HG03571 (cell line): ENCODE measurements around the gene VIT.
"Not testable (repeated sequence)": the region's sequence is repeated elsewhere in the genome, so short reads cannot be mapped to it uniquely, and the experiment has no call there.

Source experiments
- ATAC-seq: cut with Tn5 transposase; IDR thresholded peaks from one replicate; pipeline ENCODE4 v1.9.1; 2021; ENCODE audit not compliant: unreplicated experiment

VIT gene

DNA sequence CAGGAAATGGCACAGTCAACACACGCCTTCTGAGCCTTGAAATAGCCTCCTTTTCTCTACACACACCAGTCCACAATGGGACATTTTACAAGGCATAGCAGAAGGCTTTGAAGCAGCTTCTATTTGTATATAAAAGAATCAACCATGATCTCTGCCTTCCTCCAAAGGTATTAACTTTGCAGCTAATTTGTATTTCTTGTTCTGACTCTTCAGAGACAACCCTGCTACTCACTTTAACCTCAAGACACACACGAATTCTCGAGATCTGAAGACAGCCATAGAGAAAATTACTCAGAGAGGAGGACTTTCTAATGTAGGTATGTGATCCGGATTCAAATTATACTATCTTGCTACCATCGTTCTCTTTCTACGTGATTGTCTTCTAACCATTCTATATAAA lies 104.6 kb downstream of the VIT start:
- ATAC-seq, result no peak

DNA sequence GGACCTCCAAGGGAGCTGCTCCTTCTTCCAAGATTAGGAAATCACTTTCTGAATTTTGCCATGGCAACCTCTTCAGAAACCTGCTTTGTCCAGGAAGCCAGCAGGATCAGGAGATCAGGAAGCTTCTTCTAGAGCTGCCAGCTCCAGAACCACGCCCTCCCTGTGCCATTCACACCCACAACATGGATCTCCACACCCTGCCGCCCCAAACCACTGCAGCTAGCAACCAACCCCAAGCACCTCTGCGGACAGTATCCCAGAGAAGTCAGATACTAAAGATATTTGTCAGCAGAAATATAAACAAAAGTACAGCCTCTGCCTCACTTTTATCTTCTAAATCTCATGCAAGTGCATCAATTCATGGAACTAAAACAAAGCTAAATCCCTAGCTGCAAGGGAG lies 106.4 kb downstream of the VIT start:
- ATAC-seq, result no peak

DNA sequence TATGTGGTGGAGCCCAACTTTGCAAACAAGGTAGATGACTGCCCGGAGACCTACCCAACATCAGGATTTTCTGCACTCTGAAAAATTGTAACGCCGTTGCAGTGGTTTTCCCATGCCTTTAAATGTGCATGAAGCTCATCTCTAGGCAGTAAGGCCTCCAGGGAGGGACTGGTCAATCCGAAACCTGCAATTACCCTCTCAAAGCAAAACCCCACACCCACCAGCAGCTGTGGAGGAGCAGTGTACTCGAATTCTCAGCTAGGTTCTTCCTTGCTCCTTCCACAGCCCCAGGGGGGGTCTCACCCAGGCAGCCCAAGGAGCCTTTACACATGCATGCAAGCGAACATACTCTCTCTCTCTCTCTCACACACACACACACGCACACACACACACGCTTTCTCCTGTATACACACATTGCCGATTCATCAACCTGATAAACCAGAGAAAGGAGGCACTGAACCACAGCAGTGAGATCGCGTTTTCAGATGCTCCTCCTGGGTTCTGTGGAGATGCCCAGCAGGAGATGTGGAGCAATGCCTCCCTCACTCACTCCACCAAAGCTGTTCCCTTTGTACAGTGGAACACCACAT lies 109.2 kb downstream of the VIT start:
- ATAC-seq, result no peak

DNA sequence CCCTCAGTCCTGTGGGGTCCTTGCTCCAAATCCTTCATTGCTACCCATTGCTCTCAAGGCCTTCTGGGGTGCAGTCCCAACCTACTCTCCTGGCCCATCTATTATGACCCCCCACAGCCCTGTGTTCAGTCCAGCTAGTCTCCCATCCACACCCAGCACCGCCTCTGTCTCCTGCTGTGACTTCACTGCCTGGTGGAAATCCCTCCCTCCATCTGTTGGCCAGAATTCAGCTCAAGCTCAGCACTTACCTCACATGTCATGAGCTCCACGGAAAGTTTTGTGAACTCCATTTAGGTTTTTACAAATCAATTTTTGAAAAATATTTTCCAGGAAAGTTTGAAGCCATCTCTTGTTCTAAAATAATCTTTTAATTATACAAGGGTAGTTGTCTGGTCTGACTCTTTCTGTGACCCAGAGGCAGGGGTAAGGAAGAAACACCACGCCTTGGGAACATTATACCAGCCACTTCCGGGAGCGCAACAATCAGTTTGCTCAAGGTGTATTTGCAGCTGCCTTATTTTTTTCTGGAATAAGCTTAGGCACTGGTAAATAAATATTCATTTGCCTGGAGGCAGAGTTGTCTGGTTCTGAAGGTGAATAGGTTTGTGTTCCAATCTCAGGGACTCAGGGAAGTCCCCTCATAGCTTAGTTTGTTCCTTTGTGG lies 110.8 kb downstream of the VIT start:
- no peak for ATAC-seq

DNA sequence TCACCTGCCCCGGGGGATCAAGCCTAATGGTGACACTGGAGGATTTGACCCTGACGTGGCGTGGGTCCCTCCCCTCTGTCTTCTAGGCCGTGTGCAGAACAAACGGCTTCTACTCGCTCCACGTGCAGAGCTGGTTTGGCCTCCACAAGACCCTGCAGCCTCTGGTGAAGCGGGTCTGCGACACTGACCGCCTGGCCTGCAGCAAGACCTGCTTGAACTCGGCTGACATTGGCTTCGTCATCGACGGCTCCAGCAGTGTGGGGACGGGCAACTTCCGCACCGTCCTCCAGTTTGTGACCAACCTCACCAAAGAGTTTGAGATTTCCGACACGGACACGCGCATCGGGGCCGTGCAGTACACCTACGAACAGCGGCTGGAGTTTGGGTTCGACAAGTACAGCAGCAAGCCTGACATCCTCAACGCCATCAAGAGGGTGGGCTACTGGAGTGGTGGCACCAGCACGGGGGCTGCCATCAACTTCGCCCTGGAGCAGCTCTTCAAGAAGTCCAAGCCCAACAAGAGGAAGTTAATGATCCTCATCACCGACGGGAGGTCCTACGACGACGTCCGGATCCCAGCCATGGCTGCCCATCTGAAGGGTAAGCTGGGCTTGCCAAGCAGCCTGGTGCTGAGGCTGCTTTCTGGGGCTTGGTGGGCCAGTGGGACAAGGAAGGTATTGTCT lies 112.0 kb downstream of the VIT start:
- ATAC-seq, result no peak

DNA sequence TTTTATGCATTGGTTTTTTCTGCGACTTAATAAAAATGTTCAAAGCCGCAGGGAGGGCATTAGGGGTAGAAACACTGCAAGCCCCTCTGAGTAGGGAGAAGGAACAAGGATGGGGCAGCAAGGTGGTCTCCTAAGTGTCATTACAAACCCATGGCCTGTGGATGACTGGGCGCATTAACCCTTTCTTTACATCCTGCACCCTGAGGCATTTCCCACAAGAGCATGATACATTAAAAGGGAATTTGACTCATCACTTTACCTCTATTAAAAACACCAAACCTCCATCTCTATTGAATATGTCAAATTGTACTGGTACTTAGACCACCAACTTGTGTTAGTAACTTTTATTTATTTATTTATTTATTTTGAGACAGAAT lies 112.5 kb downstream of the VIT start:
- no peak for ATAC-seq

DNA sequence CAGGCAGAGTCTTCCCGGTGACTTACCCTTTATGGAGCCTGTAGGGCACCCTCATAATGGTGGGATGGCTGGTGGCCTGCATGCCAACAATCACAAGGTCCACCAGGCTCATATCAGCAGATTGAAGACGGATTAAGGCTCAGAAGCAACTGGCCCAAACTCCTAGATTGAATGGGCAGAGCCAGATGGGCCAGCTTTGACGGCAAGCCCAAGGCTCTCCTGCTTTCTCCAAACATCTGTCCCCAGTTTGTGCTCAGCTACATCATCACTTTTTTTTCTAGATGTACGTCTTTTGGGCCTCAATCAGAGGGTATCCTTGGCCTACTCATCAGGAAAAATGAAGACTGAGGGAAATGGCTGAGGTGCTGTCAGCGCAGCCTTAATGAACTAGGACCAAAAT lies 114.6 kb downstream of the VIT start:
- ATAC-seq, result no peak

DNA sequence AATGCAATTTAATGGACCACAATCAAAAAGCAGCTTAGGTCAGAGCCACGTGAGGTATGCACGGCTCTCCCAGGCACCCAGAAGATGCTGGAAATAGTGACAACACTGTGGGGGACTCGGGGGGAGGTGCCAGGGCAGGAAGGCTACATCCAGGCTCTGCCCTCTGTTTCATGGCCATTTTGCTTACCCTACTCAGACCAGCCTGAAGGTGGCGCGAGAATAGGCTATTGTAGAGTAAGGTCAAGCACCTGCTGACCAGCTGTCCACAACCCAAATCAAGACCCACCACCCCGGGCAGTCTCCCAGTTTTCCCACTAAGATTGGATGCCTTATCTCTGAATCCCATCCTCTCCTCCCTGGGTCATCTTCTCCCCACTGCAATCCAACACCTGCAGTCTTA lies 115.7 kb downstream of the VIT start:
- ATAC-seq, result no peak

DNA sequence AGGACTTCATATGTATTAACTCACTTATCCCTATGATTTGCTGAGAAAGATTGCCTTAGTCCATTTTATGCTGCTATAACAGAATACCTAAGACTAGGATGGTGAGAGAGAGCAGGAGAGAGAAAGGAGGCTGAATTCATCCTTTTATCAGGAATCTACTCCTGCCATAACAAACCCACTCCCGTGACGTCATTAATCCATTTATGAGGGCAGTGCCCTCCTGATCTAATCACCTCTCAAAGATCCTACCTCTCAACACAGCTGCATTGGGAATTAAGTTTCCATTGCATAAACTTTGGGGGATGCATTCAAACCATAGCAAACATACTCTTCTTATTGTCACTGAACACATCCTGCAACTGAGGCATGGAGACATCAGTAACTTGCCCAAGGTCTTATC lies 122.0 kb downstream of the VIT start:
- no peak for ATAC-seq

DNA sequence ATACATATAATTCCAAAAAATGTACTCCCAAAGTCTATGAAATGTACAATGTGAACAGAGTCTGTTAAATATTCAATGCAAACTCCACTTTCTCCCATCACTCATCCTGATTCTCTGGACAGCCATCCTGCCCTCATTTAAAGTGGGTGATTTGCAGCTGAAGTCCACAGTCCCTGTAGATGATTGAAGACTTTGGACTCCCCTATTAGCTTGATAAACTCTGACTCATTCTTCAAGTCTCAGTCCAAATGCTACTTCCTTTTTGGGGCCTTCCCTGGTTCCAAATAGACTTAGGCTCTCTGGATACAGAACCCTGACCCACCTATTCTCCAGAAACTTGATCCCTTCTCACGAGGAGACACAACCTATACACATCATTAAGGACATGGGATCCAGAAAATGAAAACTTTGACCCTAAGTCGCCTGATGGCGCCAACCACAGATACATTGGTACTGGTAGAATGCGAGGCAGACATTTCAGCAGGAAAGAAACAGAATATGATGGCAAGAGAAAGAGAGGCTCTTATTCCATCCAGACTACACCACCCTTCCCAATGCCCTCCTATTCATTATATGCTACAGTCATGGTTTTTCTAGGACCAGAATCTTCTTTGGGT lies 122.7 kb downstream of the VIT start:
- no peak for ATAC-seq

DNA sequence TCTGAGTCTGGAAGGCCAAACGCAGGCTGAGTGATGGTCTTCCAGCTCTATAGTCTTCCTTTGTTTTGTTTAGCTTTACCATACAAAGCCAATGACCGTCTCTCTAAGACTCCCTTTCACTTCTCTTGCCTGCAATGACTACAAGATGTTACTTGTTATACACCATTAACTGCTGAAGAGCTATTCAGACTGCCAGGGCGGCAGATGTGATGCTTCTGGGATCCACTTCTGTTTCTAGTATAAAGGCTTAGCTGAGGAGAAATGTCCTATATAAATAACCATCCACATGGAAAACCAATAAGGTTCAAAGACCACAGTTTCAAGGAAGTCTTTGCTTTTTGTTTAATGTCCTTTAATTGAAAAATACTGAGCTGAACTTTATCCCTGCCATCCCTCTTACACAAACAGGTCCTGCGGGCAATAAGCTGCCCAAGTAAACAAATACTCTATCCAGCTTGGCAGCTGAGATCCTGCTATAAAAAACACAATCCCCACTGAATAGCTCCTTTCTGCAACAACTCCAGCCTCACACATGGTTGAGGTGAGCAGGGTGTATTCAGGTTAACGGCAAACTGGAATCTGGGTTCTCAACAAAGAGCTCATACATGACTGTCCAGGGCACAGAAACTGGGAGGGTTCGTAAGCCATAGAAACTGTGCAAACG lies 124.6 kb downstream of the VIT start:
- ATAC-seq, result no peak

DNA sequence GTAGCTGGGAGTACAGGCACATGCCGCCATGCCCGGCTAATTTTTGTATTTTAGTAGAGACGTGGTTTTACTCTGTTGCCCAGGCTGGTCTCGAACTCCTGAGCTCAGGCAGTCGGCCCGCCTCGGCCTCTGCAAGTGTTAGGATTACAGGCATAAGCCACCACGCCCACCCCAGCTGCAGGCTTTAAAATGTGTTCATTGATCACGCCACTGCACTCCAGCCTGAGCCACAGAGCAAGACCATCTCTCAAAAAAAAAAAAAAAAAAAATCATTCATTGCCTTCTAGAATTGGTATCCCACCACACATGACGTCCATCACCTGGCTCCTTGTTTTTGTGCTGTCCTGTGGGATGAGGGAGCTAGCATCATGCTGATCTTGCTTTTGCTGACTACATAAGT lies 127.4 kb downstream of the VIT start:
- no peak for ATAC-seq

DNA sequence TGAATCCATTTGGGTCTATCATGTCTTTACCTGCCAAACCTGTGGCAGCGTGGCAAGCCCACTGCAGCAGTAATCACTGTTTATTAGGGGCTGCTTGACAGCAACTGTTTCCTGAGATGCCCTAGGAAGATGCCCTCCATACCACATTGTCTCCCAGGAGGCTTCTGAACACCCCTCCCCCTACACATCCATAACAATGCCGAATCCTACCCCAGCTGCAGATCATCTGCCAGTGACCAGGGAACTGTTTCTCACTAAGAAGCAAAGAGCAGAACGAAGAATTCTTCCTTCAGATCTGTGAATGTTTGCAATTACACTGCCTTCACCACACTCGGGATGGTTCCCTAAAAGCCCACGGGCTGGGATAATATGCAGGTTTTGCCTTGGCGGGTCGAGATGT lies 127.8 kb downstream of the VIT start:
- ATAC-seq, result no peak

DNA sequence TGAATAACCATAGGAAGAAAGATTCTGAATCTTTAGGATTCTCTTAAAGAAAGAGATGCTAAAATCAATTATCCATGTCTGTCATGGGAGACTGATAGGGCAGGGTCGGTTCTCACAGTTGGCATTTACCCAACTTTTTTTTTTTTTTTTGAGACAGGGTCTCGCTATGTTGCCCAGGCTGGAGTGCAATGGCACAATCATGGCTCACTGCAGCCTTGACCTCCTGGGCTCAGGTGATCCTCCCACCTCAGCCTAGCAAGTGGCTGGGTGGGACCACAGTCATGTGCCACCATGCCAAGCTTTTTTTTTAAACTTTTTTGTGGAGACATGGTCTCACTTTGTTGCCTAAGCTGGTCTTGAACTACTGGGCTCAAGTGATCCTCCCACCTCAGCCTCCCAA lies 128.2 kb downstream of the VIT start:
- not testable (repeated sequence) for ATAC-seq

DNA sequence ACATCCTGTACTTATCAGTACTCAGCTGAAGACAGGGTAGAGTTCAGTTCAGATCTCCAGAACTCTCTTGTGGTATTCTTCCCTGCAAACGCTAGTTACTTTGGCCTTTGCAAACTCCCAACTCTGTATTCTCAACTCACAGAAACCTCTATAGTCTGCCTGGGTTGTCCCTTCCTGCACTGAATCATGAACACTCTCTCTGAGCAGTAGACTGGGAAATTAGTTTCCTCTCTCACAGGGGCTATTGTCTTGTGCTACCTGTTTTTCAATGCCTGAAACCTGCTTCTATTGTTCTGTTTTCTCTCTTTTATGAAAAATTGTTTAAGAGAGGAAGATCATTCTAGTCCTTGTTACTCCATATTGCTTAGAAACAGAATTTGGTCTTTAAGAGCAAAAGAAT lies 134.7 kb downstream of the VIT start:
- no peak for ATAC-seq

DNA sequence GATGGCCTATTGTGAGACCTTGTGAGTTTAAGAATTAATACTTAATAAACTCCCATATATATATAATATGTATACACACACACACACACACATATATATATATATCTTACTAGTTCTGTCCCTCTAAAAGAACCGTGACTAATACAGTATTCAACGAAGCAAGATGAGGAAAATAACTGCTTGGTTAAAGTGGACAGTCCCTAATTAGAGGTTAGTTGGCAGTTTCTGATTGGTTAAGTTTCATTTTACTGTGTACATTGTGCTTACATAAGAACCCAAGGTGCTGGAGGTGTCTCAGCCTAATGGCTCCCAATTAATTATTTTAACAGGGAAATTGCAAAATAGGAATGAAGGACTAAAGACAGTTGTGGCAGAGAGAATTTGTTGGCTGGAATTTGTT lies 137.7 kb downstream of the VIT start:
- no peak for ATAC-seq

DNA sequence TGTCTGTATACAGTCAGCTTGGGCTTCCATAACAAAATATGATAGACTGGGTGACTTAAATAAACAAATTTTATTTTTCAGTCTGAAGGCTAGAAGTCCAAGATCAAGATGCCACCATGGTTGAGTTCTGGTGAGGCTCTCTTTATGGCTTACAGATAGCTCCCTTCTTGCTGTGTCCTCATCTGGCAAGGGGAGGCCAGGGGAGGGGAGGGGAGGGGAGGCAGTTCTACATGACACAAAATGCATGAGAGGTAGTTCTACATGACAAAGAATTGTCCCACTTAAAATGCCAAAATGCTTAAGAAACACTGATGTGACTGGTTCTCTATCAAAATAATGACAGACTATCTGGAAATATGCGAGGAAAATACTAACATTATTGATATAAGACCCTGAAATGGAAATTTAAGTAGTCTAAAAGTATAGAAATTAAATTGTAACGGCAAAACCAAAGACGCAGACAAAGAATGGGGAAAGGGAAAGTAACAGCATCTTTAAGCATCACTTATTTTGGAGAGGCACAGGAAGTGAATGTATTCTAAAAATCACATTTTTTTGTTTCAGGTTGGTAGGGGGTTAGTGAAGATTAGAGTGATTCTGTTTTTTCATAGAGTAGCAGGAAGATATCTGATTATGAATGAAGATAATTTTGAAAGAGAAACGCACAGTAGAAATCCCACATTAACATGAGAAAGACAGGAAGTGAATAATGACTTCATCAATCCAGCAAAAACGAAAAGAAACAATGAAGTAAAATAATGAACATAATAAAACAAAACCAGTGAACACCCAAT lies 138.4 kb downstream of the VIT start:
- ATAC-seq, result no peak

DNA sequence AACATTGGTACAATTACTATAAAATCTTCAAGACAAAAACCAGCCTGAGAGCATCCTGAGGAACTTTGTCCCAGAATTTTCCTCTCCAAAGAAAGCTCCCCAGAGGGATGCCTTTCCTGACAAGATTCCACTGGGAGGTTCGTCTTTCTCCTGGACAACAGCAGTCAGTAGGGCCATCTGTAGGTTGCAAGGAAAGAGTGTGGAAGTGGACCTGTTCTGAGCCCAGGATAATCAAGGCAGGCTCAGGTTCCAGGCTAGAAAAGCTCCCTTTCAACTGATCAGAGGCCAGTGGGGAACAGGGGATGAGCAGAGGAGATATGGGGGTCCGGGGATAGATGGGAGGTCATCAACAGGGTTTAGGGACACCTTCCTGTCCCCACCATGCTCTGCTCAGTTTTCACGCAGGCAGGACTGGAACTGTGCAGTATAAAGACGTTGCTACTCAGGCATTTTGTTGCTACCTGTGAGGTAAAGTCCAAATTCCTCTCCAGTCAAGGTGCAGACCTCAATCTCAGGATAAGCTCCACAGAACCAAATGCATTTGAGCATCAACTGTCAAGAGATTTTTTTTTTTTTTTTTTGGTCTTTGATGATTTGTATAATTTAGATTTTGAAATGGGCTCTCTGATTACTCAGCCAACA lies 143.6 kb downstream of the VIT start:
- ATAC-seq, result no peak

DNA sequence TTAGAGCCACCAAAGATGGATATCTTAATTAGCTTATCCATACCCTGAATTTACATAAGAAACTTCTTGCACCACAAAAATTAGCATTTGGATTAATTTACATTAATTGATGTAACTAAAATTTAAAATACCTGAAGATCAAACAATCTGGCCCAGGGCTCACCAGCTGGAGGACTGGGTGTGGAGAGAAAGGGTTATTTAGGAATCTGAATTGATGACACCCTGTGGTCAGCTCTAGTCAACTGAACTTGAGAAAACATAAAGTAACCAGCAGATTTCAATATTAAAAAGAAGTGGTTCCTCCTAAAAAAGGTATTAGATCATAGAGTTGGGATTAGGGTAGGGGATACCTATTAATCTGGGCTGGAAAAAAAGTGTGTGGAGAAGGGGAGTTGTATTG lies 147.3 kb downstream of the VIT start:
- ATAC-seq, result no peak

DNA sequence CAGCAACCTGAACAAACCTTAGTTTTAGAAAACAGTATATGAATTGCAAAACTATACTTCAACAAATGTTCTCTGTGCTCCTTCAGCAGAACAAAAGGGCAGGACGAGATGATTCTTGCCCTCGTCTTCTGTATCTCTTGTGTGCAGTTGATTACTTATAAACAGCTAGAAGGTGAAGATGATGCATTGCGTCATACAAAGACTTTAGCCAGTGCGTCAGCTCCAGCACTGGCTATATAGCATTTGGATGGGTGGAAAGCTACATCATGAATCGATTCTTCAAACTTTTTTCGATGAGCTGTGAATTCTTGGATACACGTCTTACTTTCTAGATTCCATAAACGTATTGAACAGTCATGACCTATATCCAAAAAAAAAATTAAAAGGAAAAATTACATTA lies 152.8 kb downstream of the VIT start:
- no peak for ATAC-seq

DNA sequence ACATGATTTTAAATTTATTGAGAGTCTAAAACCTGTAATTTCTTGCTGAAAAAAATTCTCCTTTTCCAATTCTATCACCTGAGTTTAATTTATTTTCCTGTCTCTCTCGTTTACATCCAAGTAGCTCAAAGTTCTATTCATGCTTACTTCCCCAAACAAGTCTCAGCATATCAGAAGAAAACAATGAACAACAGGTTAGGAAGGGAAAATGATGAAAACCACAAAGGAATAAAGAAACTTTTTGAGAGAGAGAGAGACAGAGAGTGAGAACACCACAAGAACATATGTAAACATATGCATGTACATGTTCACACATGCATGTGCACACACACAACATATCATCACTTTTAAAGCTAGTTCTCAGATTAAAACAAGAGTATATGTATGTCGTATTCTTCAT lies 157.7 kb downstream of the VIT start:
- no peak for ATAC-seq
